Chondrocyte (in vitro differentiated cells): Measurements from ENCODE around the gene UCP2. TPM values are rescaled to one million over a fixed set of nuclear protein-coding genes. Genes with fewer than 3 reads are reported as not detected.

Experiments used
- DNase-seq: peaks from one replicate; pipeline ENCODE4 v3.0.0; 2021; ENCODE audit warnings: mixed read lengths, low spot score
- H3K27ac Mint-ChIP-seq: one replicate; pipeline ENCODE4 v1.8.0; 2021; ENCODE audit warnings: mild to moderate bottlenecking, moderate library complexity, mixed read lengths; ENCODE audit not compliant: unreplicated experiment
- H3K27me3 Mint-ChIP-seq: 2 replicates; pipeline ENCODE4 v1.8.0; 2021; ENCODE audit warnings: low read depth, mixed read lengths
- H3K36me3 Mint-ChIP-seq: 2 replicates; pipeline ENCODE4 v1.8.0; 2021; ENCODE audit warnings: low read depth, mixed read lengths
- H3K4me1 Mint-ChIP-seq: 2 replicates; pipeline ENCODE4 v1.8.0; 2021; ENCODE audit warnings: low read depth, mild to moderate bottlenecking, mixed read lengths
- H3K4me3 Mint-ChIP-seq: one replicate; pipeline ENCODE4 v1.8.0; 2021; ENCODE audit warnings: mild to moderate bottlenecking, moderate library complexity, mixed read lengths; ENCODE audit not compliant: unreplicated experiment
- H3K9me3 Mint-ChIP-seq: 2 replicates; pipeline ENCODE4 v1.8.0; 2021; ENCODE audit warnings: low read depth, mixed read lengths
- total RNA-seq: library from RNA; stranded (reverse); gene quantifications from 3 replicates; pipeline ENCODE4 v1.2.1, GENCODE V29; 2021
- TF ChIP-seq, protein P1 (sequence below): fragments of 200-600 bp; sonication (generic); IDR thresholded peaks from 2 replicates; pipeline ENCODE4 v1.5.0; 2021; ENCODE audit warnings: antibody characterized with exemption, mild to moderate bottlenecking, moderate library complexity

The UCP2 gene
- total RNA-seq, 1 donor from 2014 or later = 41.0 TPM

- Mint-ChIP-seq H3K36me3 (peaks cover 1% of the 10 kb centered on the region), H3K27ac (no peak overlapping the region), H3K27me3 (no peaks in the 10 kb centered on the region), H3K4me1 (no peaks in the 10 kb centered on the region), H3K4me3 (no peak overlapping the region), H3K9me3 (peaks cover 13% of the 10 kb centered on the region)
- DNase-seq = no peak
- TF ChIP-seq, protein P1, sequence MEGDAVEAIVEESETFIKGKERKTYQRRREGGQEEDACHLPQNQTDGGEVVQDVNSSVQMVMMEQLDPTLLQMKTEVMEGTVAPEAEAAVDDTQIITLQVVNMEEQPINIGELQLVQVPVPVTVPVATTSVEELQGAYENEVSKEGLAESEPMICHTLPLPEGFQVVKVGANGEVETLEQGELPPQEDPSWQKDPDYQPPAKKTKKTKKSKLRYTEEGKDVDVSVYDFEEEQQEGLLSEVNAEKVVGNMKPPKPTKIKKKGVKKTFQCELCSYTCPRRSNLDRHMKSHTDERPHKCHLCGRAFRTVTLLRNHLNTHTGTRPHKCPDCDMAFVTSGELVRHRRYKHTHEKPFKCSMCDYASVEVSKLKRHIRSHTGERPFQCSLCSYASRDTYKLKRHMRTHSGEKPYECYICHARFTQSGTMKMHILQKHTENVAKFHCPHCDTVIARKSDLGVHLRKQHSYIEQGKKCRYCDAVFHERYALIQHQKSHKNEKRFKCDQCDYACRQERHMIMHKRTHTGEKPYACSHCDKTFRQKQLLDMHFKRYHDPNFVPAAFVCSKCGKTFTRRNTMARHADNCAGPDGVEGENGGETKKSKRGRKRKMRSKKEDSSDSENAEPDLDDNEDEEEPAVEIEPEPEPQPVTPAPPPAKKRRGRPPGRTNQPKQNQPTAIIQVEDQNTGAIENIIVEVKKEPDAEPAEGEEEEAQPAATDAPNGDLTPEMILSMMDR = no peak
Observed at GRCh38 chr11:73949246-73949645, 33.4 kb downstream of the UCP2 start.

DNA sequence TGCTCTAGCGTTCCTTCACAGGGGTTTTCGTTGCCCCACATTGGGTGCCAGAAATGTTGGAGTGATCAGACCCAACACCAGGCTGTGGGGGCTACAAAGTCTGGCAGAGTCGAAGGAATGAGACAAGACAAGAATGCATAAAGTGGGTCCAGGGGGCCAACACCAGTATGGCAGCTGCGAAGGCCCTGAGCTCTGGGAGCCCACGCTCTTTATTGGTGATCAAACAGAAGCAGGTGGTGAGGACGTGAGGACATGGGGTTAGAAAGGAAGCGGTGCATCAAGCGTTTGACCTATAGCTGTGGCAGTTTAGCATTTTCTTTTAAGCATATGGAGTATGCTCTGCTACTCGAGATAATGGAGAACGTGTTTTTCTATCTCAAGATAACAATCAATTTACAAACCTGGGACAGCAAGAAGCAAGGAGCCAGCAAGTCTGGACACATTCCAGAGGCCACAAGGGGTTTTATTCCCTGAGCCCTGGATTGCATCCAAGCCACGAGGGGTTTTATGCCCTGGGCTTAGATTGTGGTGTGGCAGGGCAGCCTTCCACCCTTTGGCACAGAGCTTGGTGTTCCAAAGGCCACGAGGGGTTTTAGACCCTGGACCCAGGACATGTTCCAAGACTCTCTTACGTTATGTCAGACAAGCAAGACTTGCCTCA is 35.7 kb downstream of the UCP2 start:
- no peak for DNase-seq
- TF ChIP-seq, protein P1 = no peak
- Mint-ChIP-seq H3K27me3 (no peaks in the 10 kb centered on the region), H3K9me3 (peaks cover 13% of the 10 kb centered on the region), H3K4me3 (no peak overlapping the region), H3K36me3 (peaks cover 1% of the 10 kb centered on the region), H3K4me1 (no peaks in the 10 kb centered on the region), H3K27ac (no peak overlapping the region)

GRCh38 chr11:73945396-73945795 is 37.2 kb downstream of the UCP2 start:
- TF ChIP-seq, protein P1 = no peak
- Mint-ChIP-seq H3K27ac (no peak overlapping the region), H3K36me3 (peaks cover 1% of the 10 kb centered on the region), H3K4me1 (no peaks in the 10 kb centered on the region), H3K9me3 (peaks cover 20% of the 10 kb centered on the region), H3K27me3 (no peaks in the 10 kb centered on the region), H3K4me3 (no peak overlapping the region)
- DNase-seq = no peak

DNA sequence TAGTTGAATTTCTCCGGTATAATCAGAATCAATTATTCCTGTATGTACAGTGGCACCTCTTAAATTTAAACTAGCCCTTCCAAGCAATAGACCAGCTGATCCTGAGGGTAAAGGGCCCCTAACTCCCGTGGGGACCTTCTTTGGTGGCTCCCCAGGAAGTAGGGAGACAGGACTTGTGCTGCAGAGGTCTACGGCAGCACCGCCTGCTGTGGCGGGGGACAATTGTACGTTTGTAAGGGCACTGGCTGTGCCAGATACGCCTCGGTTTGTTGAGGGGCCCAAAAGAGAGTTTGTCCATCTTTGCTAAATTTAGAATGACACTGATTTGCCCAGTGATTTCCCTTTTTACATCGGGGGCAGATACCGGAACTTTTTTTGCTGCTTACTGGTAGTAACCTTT is 37.7 kb downstream of the UCP2 start:
- no peak for DNase-seq
- H3K27me3 Mint-ChIP-seq = no peaks in the 10 kb centered on the region
- no peak overlapping the region for H3K27ac Mint-ChIP-seq
- no peak overlapping the region for H3K4me3 Mint-ChIP-seq
- no peaks in the 10 kb centered on the region for H3K4me1 Mint-ChIP-seq
- H3K36me3 Mint-ChIP-seq = peaks cover 1% of the 10 kb centered on the region
- TF ChIP-seq, protein P1 = no peak
- H3K9me3 Mint-ChIP-seq = peaks cover 20% of the 10 kb centered on the region

DNA sequence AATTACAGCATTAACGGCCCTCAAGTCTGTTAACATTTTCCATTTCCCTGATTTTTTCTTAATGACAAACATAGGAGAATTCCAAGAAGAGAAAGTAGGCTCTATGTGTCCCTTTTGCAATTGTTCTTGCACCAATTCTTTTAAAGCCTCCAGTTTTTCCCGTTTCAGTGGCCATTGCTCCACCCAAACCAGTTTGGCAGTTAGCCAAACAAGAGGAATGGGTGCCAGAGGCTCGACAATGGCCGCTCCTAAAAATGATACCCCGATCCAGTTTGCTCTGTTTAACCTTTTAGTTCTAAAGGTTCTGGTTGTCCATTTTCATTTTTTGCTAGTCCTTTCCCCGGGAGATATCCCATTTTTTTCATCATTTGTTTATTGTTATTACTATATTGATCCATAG is 38.6 kb downstream of the UCP2 start:
- H3K4me1 Mint-ChIP-seq = no peaks in the 10 kb centered on the region
- no peaks in the 10 kb centered on the region for H3K27me3 Mint-ChIP-seq
- no peak overlapping the region for H3K27ac Mint-ChIP-seq
- no peak for DNase-seq
- no peak overlapping the region for H3K4me3 Mint-ChIP-seq
- TF ChIP-seq, protein P1 = no peak
- peaks cover 1% of the 10 kb centered on the region for H3K36me3 Mint-ChIP-seq
- H3K9me3 Mint-ChIP-seq = peaks cover 20% of the 10 kb centered on the region
